IMR-90 (cell line): Measurements from ENCODE around the gene RAB33B. TPM values are rescaled to one million over a fixed set of nuclear protein-coding genes. Genes with fewer than 3 reads are reported as not detected.
A peak's percentile ranks its signal among the peaks of the same experiment; 100 is the strongest.

Experiments used
- ATAC-seq: fragments of 200-7000 bp; cut with Tn5 transposase; 2 replicates; pipeline ENCODE4 v1.9.1; 2020; ENCODE audit warnings: low read depth, mild to moderate bottlenecking, moderate library complexity
- Bru-seq: library from RNA; stranded (reverse); fragments of 400-500 nt; gene quantifications from one replicate; lab custom pipeline; 2021; lab: Mats Ljungman, UMichigan
- BruChase-seq, 2 experiments: library from RNA; stranded (reverse); fragments of 400-500 nt; gene quantifications; one replicate each; lab custom pipeline; 2021; lab: Mats Ljungman, UMichigan
- BruUV-seq: library from RNA; stranded (reverse); fragments of 400-500 nt; replicated peaks from 2 replicates; lab custom pipeline; 2021; lab: Mats Ljungman, UMichigan
- CTCF ChIA-PET: fragments of 300-600 bp; formaldehyde crosslinking; extraction: SDS; loops from one replicate; lab custom pipeline; 2021; ENCODE audit warnings: antibody characterized with exemption; lab: Yijun Ruan, JAX
- POLR2A ChIA-PET: fragments of 300-600 bp; sonication (Branson Sonifier 250); formaldehyde crosslinking; loops from one replicate; lab custom pipeline; 2022; ENCODE audit warnings: antibody characterized with exemption; ENCODE audit not compliant: unreplicated experiment; lab: Charles Lee
- DNase-seq: peaks from one replicate; pipeline ENCODE4 v3.0.0; 2013
- H2AFZ ChIP-seq: replicated peaks from 2 replicates; pipeline ENCODE3; 2013; ENCODE audit warnings: low read length, mild to moderate bottlenecking; ENCODE audit not compliant: poor library complexity
- H2AK5ac ChIP-seq: 2 replicates; pipeline ENCODE4 v1.6.1; 2013; ENCODE audit warnings: low read depth, low read length, inconsistent platforms
- H2AK9ac ChIP-seq: replicated peaks from 2 replicates; pipeline ENCODE3; 2013; ENCODE audit warnings: mild to moderate bottlenecking, low read depth, low read length, moderate library complexity; ENCODE audit not compliant: poor library complexity
- H2BK120ac ChIP-seq: 2 replicates; pipeline ENCODE4 v1.6.1; 2013; ENCODE audit warnings: low read depth, low read length, inconsistent platforms
- H2BK15ac ChIP-seq: 3 replicates; pipeline ENCODE4 v1.6.1; 2013; ENCODE audit warnings: low read depth, low read length, inconsistent platforms
- H2BK20ac ChIP-seq: 2 replicates; pipeline ENCODE4 v1.6.1; 2013; ENCODE audit warnings: low read depth, mild to moderate bottlenecking, inconsistent platforms, low read length, moderate library complexity
- H2BK5ac ChIP-seq: 2 replicates; pipeline ENCODE4 v1.6.1; 2013; ENCODE audit warnings: mild to moderate bottlenecking, low read depth, low read length, inconsistent platforms; ENCODE audit not compliant: poor library complexity, severe bottlenecking
- H3K14ac ChIP-seq: replicated peaks from 2 replicates; pipeline ENCODE4 v1.6.1; 2013; ENCODE audit warnings: low read depth, low read length, inconsistent platforms
- H3K18ac ChIP-seq: 2 replicates; pipeline ENCODE4 v1.6.1; 2013; ENCODE audit warnings: low read depth, low read length, control low read depth
- H3K23ac ChIP-seq: 2 replicates; pipeline ENCODE4 v1.6.1; 2013; ENCODE audit warnings: low read depth, low read length, inconsistent platforms
- H3K27ac ChIP-seq: 2 replicates; pipeline ENCODE4 v1.5.1; 2013; ENCODE audit warnings: mild to moderate bottlenecking, control low read depth, low read length; ENCODE audit not compliant: insufficient read depth
- H3K27me3 ChIP-seq: 2 replicates; pipeline ENCODE4 v1.6.1; 2013; ENCODE audit warnings: low read length; ENCODE audit not compliant: control insufficient read depth, insufficient read depth
- H3K36me3 ChIP-seq: 2 replicates; pipeline ENCODE4 v1.6.1; 2013; ENCODE audit warnings: low read length, mixed read lengths; ENCODE audit not compliant: control insufficient read depth, insufficient read depth
- H3K4ac ChIP-seq: 2 replicates; pipeline ENCODE4 v1.6.1; 2013; ENCODE audit warnings: low read depth, low read length, inconsistent platforms
- H3K4me1 ChIP-seq: 2 replicates; pipeline ENCODE4 v1.6.1; 2013; ENCODE audit warnings: low read length, mixed read lengths; ENCODE audit not compliant: control insufficient read depth, insufficient read depth
- H3K4me2 ChIP-seq: 2 replicates; pipeline ENCODE4 v1.6.1; 2013; ENCODE audit warnings: low read depth, mild to moderate bottlenecking, control low read depth, low read length, moderate library complexity
- H3K4me3 ChIP-seq: 2 replicates; pipeline ENCODE4 v1.5.1; 2013; ENCODE audit warnings: low read depth, mild to moderate bottlenecking, control low read depth, low read length, moderate library complexity; ENCODE audit not compliant: insufficient read depth
- H3K56ac ChIP-seq: 2 replicates; pipeline ENCODE4 v1.6.1; 2013; ENCODE audit warnings: low read length, inconsistent platforms; ENCODE audit not compliant: insufficient read depth; ENCODE audit errors: extremely low read depth
- H3K79me1 ChIP-seq, 2 experiments: 2 replicates each; pipeline ENCODE4 v1.6.1; 2013; ENCODE audit warnings: low read length in 2 of 2, inconsistent platforms in 1 of 2, low read depth in 1 of 2
- H3K9ac ChIP-seq: 2 replicates; pipeline ENCODE4 v1.6.1; 2013; ENCODE audit warnings: low read depth, low read length, control low read depth
- H3K9me1 ChIP-seq: 2 replicates; pipeline ENCODE4 v1.6.1; 2013; ENCODE audit warnings: low read length, inconsistent platforms; ENCODE audit not compliant: insufficient read depth
- H3K9me3 ChIP-seq: 2 replicates; pipeline ENCODE4 v1.6.1; 2013; ENCODE audit warnings: low read length; ENCODE audit not compliant: control insufficient read depth, insufficient read depth
- H4K20me1 ChIP-seq: 2 replicates; pipeline ENCODE4 v1.6.1; 2013; ENCODE audit warnings: low read length, inconsistent platforms; ENCODE audit not compliant: insufficient read depth
- H4K5ac ChIP-seq: 2 replicates; pipeline ENCODE4 v1.6.1; 2013; ENCODE audit warnings: mild to moderate bottlenecking, low read depth, low read length, control low read depth
- H4K8ac ChIP-seq, 2 experiments: 2 replicates each; pipeline ENCODE4 v1.6.1; 2013; ENCODE audit warnings: low read depth in 2 of 2, low read length in 2 of 2, control low read depth in 1 of 2, inconsistent platforms in 1 of 2
- H4K91ac ChIP-seq: 2 replicates; pipeline ENCODE4 v1.6.1; 2013; ENCODE audit warnings: low read depth, low read length, inconsistent platforms; ENCODE audit not compliant: insufficient read depth
- CEBPB ChIP-seq: IDR thresholded peaks from 2 replicates; pipeline ENCODE4 v1.6.1; 2012; ENCODE audit warnings: low read depth, low read length, improper control_type of control experiment
- MAZ ChIP-seq: IDR thresholded peaks from 2 replicates; pipeline ENCODE4 v1.6.1; 2012; ENCODE audit warnings: low read depth, mild to moderate bottlenecking, low read length, improper control_type of control experiment, moderate library complexity, borderline replicate concordance
- MXI1 ChIP-seq: IDR thresholded peaks from 2 replicates; pipeline ENCODE4 v1.6.1; 2012; ENCODE audit warnings: low read depth, mild to moderate bottlenecking, low read length, moderate library complexity, borderline replicate concordance
- RAD21 ChIP-seq: IDR thresholded peaks from 2 replicates; pipeline ENCODE4 v1.6.1; 2012; ENCODE audit warnings: low read length, improper control_type of control experiment
- WGBS, 2 experiments: methylation state at CpG; one replicate each; pipeline versions ENCODE4 v1.1.5 to v1.1.7; 2013; ENCODE audit warnings: missing lambda C conversion rate in 2 of 2; ENCODE audit not compliant: insufficient read length in 1 of 2; ENCODE audit errors: extremely low coverage in 2 of 2; 5-methylcytosine and 5-hydroxymethylcytosine counted together
- dilution Hi-C: fragments of 300-500 bp; cut with HindIII; formaldehyde crosslinking; loops from one replicate; pipeline ENCODE4 v1.14.3; 2018; ENCODE audit warnings: low sequenced_read_pairs; ENCODE audit not compliant: unreplicated experiment
- in situ Hi-C: fragments of 300-500 bp; cut with MboI; formaldehyde crosslinking; loops from 3 replicates; pipeline ENCODE4 v1.14.3; 2019; ENCODE audit warnings: low sequenced_read_pairs, inconsistent platforms, mixed read lengths
- intact Hi-C: fragments of 100-400 bp; cut with micrococcal nuclease; formaldehyde crosslinking; loops from 2 replicates; pipeline ENCODE4 v1.10.0; 2022
- long read RNA-seq: library from polyadenylated mRNA; unstranded; transcript quantifications from one replicate; pipeline ENCODE4 v2.0.0, GENCODE V29; 2021; ENCODE audit not compliant: unreplicated experiment
- polyA plus RNA-seq, 3 experiments: library from polyadenylated mRNA; depleted of rRNA; stranded (reverse); fragments of >200 nt; gene quantifications; 2 replicates each; pipeline ENCODE4 v1.2.3, GENCODE V29; 2012; ENCODE audit warnings: low replicate concordance in 1 of 3
- total RNA-seq: library from RNA; depleted of rRNA; stranded (reverse); fragments of >200 nt; gene quantifications from 2 replicates; pipeline ENCODE4 v1.2.3, GENCODE V29; 2012; rRNA removed

Gene RAB33B
- total RNA-seq = 7.3 and 11.4 TPM in 2 replicates
- 3.2 and 3.7 TPM in 2 replicates for polyA plus RNA-seq (2012; rRNA removed)
- polyA plus RNA-seq (2012; cell fraction: cytosol; rRNA removed) = 1.4 and 1.5 TPM in 2 replicates
- 2.0 and 3.0 TPM in 2 replicates for polyA plus RNA-seq (2012; cell fraction: nucleus; rRNA removed; ENCODE audit: low replicate concordance)
- percentile 70 among the genes with signal in this experiment for Bru-seq, nascent RNA
- BruChase-seq, experiment 1, labeled RNA remaining after a 6-hour chase = percentile 61 among the genes with signal in this experiment
- percentile 70 among the genes with signal in this experiment for BruChase-seq, experiment 2, labeled RNA remaining after a 2-hour chase
- long read RNA-seq, full-length matches to known transcripts = 23 of 24 reads
- long read RNA-seq, partial matches to known transcripts = 0 of 24 reads
- long read RNA-seq, other reads (novel, unspliced or antisense) = 1 of 24 reads

DNA sequence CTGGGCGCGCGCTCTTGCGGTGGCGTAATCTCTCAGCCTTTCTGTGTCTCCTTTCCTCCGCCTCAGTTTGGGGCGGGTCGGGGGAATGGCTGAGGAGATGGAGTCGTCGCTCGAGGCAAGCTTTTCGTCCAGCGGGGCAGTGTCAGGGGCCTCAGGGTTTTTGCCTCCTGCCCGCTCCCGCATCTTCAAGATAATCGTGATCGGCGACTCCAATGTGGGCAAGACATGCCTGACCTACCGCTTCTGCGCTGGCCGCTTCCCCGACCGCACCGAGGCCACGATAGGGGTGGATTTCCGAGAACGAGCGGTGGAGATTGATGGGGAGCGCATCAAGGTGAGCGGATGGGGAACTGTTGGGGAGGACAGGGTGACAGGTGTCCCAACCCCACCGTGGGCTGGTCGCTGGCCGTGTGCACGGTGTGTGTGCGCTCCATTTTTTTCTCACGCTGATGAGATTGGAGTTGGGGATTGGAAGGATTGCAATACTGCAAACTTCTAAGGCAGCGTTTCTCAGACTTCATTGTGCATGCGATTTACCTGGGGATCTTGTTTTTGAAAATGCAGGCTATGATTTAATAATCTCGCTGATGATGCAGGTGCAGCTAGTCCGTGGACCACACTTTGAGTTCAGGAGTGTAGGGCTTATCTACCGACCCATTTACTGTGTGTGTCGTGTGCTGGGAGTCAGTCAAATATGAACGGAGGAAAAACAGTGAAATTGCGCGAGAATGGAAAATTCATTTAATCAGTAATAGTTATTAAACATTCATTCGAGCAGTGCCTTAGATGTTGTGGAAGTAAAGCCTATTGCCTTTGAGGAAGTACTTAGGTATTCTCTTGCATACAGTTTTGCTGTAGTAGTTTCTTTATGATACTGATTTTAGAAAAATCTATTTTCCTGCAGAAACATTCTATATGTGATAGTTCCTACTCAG, at the start of gene RAB33B:
Gene RAB33B, plus strand, starts transcription at position 11 of the 935 bp plus-strand sequence. Its CDS starts 75 bp downstream, at position 86.
- peak within 1 kb of the TSS; percentile 98 for H2BK5ac ChIP-seq
- ChIA-PET CTCF (no interaction called here), POLR2A (no interaction called here)
- no peaks in the 10 kb centered on the region for H3K27me3 ChIP-seq
- peak within 1 kb of the TSS; percentile 97 for H2AFZ ChIP-seq
- ATAC-seq = no peak; the same call in 1 of the 2 replicates
- peak within 1 kb of the TSS; percentile 95 for H4K5ac ChIP-seq
- peak within 1 kb of the TSS; percentile 78 for H3K23ac ChIP-seq
- H2AK5ac ChIP-seq = peak within 1 kb of the TSS; percentile 82; the same call in 1 of the 2 replicates
- peaks cover 3% of the 10 kb centered on the region for H3K4me1 ChIP-seq
- peak within 1 kb of the TSS; percentile 63 to 85 for H4K8ac ChIP-seq
- TF ChIP-seq MXI1 (no peak; the same call in 1 of the 2 replicates), CEBPB (peak; percentile 95), RAD21 (peak; percentile 10), MAZ (0 out of 2 replicates have a peak, but pooled peaks have one; percentile 7)
- WGBS, 2 experiments = 2% methylated on average over 16 of the region's 46 CpGs; no CpG with 5 or more reads in 1 of the 2 experiments
- dilution Hi-C loops = no loop called here
- peaks cover 4% of the 10 kb centered on the region; the same call in 1 of the 2 replicates for H3K9me1 ChIP-seq
- no peak within 1 kb of the TSS; the same call in 2 of the 3 replicates for H2BK15ac ChIP-seq
- H3K36me3 ChIP-seq = no peaks in the 10 kb centered on the region
- peak within 1 kb of the TSS; percentile 94 for H3K27ac ChIP-seq
- H3K4me2 ChIP-seq = peak within 1 kb of the TSS; percentile 100
- peak within 1 kb of the TSS; percentile 84 for H4K91ac ChIP-seq
- no peaks in the 10 kb centered on the region for H3K9me3 ChIP-seq
- in situ Hi-C loops = no loop called here
- H3K4ac ChIP-seq = peak within 1 kb of the TSS; percentile 86
- H3K18ac ChIP-seq = peak within 1 kb of the TSS; percentile 75
- intact Hi-C loops = loop anchor here (2.0 to 5.0 kb wide), 2 partner anchors 72 to 277 kb away; partner anchors contain the start of gene ELF2
- peak within 1 kb of the TSS; percentile 75 for H3K56ac ChIP-seq
- BruUV-seq = TSS peak; percentile 27
- peak; percentile 86 for DNase-seq
- H2AK9ac ChIP-seq = peak within 1 kb of the TSS; percentile 96
- H2BK20ac ChIP-seq = 0 out of 2 replicates have a peak within 1 kb of the TSS, but pooled peaks have one; percentile 30
- peak within 1 kb of the TSS; percentile 86 for H3K4me3 ChIP-seq
- peak within 1 kb of the TSS; percentile 96 for H3K9ac ChIP-seq
- peak within 1 kb of the TSS; percentile 92 for H2BK120ac ChIP-seq
- H3K14ac ChIP-seq = peak within 1 kb of the TSS; percentile 92
- peaks cover 4% of the 10 kb centered on the region; the same call in 1 of the 2 replicates for H4K20me1 ChIP-seq
- peaks cover 27 to 68% of the 10 kb centered on the region in 2 experiments for H3K79me1 ChIP-seq
